Measurements from ENCODE around the gene NR2C2. TPM values are rescaled to one million over a fixed set of nuclear protein-coding genes. Genes with fewer than 3 reads are reported as not detected.

Gene NR2C2
- total and polyA plus RNA-seq, 2 of the 13 experiments (the other 11 are each of a cell fraction or from before 2014, with no cell fraction given): 7.8 to 11.8 TPM

GRCh38 chr3:15009167-15009566 is 61.8 kb downstream of the NR2C2 start:
- no peak overlapping the region for H3K4me2 ChIP-seq (ENCODE audit: low read depth, low read length)
- ATAC-seq (no peak), FAIRE-seq (no peak), DNase-seq (ENCODE audit: low spot score) (no peak)
- no peaks in the 10 kb centered on the region for H3K79me2 ChIP-seq (ENCODE audit: insufficient read depth, low read length)
- ChIA-PET POLR2A (no interaction called here), CTCF (ENCODE audit: low intra/inter-chr PET ratio, low total read pairs) (no interaction called here)
- H2AFZ ChIP-seq (ENCODE audit: low read length): no peak overlapping the region
- H3K9ac ChIP-seq (ENCODE audit: insufficient read depth, low read depth, low read length): no peak overlapping the region
- H3K36me3 ChIP-seq (replicated peaks in 1 of 2; ENCODE audit: control insufficient read depth in 1 of 2, insufficient read depth in 2 of 2, low read length in 2 of 2): peaks cover 10 to 44% of the 10 kb centered on the region in 2 experiments
- WGBS (ENCODE audit: low lambda C conversion rate): 100% methylated on average over 5 of the region's 5 CpGs
- 0 out of 2 replicates have a peak, but pooled peaks cover 3% of the 10 kb centered on the region for H4K20me1 ChIP-seq (ENCODE audit: insufficient read depth, low read length)
- no peak overlapping the region for H3K27ac ChIP-seq (ENCODE audit: extremely low read length, insufficient read depth, low read length)
- H3K9me3 ChIP-seq (ENCODE audit: low read length): no peaks in the 10 kb centered on the region
- in situ Hi-C loops (cut with HindIII; ENCODE audit: extremely low pct_ligation_motif_present, low pct_unique_long_range_greater_than_20kb) (no loop called here), intact Hi-C loops (cut with micrococcal nuclease; ENCODE audit: unreplicated experiment) (no loop called here)
- no peak for TF ChIP-seq PHB2 (IDR thresholded peaks at IDR 0.05; ENCODE audit: partially characterized antibody)
- TF ChIP-seq SMARCE1 (IDR thresholded peaks at IDR 0.05; ENCODE audit: borderline replicate concordance): no peak
- TF ChIP-seq AKAP8 (CRISPR knock-in tag; IDR thresholded peaks at IDR 0.05): no peak
- TF ChIP-seq ZMYM4 (CRISPR knock-in tag; IDR thresholded peaks at IDR 0.05): no peak
- no peak for TF ChIP-seq FOXM1 (CRISPR knock-in tag; IDR thresholded peaks at IDR 0.05)
- no peak for TF ChIP-seq CEBPG (CRISPR knock-in tag; IDR thresholded peaks at IDR 0.05)
- TF ChIP-seq ZNF564 (CRISPR knock-in tag; IDR thresholded peaks at IDR 0.05): no peak
- no peak for TF ChIP-seq NFYC (CRISPR knock-in tag; IDR thresholded peaks at IDR 0.05)
- TF ChIP-seq THYN1 (CRISPR knock-in tag; IDR thresholded peaks at IDR 0.05; ENCODE audit: borderline replicate concordance, low read depth): no peak
- TF ChIP-seq SNAPC4 (CRISPR knock-in tag; IDR thresholded peaks at IDR 0.05): no peak
- H3K27me3 ChIP-seq (ENCODE audit: control insufficient read depth in 1 of 2, insufficient read depth in 2 of 2, low read length in 2 of 2): no peaks in the 10 kb centered on the region
- no peak overlapping the region for H3K4me3 ChIP-seq (replicated peaks in 1 of 3; ENCODE audit: insufficient read depth in 1 of 3, low read depth in 2 of 3, low read length in 3 of 3)
- no TSS peak for BruUV-seq (replicated peaks)
- H3K4me1 ChIP-seq (ENCODE audit: insufficient read depth, low read length): no peaks in the 10 kb centered on the region
